HEK293 (cell line): ENCODE measurements around the gene USP8.

ENCODE experiments used
- BCL11B ChIP-seq: fragments of 450-650 bp; formaldehyde crosslinking; IDR thresholded peaks from 2 replicates; pipeline ENCODE4 v1.5.1; 2016; ENCODE audit warnings: low read depth, missing biosample characterization, missing genetic modification characterization
- ELK4 ChIP-seq: IDR thresholded peaks from 2 replicates; pipeline ENCODE4 v1.6.1; 2011; ENCODE audit warnings: mild to moderate bottlenecking, low read depth, low read length, borderline replicate concordance
- SETDB1 ChIP-seq: IDR thresholded peaks from one replicate; pipeline ENCODE4 v1.6.1; 2017; ENCODE audit warnings: mild to moderate bottlenecking, low read length, moderate library complexity, mixed read lengths; ENCODE audit not compliant: insufficient read length
- SP2 ChIP-seq: fragments of 450-650 bp; formaldehyde crosslinking; IDR thresholded peaks from 2 replicates; pipeline ENCODE4 v1.5.1; 2016; ENCODE audit warnings: missing biosample characterization, missing genetic modification characterization
- TCF7L2 ChIP-seq: IDR thresholded peaks from 2 replicates; pipeline ENCODE4 v1.6.1; 2011; ENCODE audit warnings: low read depth, mild to moderate bottlenecking, inconsistent platforms, low read length, moderate library complexity, borderline replicate concordance
- ZBTB17 ChIP-seq: fragments of 450-650 bp; formaldehyde crosslinking; IDR thresholded peaks from 2 replicates; pipeline ENCODE4 v1.5.1; 2016; ENCODE audit warnings: missing biosample characterization, missing genetic modification characterization
- ZBTB7A ChIP-seq: fragments of 450-650 bp; formaldehyde crosslinking; IDR thresholded peaks from 2 replicates; pipeline ENCODE4 v1.5.1; 2016; ENCODE audit warnings: low read depth, missing biosample characterization, missing genetic modification characterization
- ZNF426 ChIP-seq: fragments of 450-650 bp; formaldehyde crosslinking; IDR thresholded peaks from 2 replicates; pipeline ENCODE4 v1.5.1; 2017; ENCODE audit warnings: missing biosample characterization, missing genetic modification characterization, mild to moderate bottlenecking, inconsistent platforms, moderate library complexity
- ZSCAN18 ChIP-seq: fragments of 450-650 bp; formaldehyde crosslinking; IDR thresholded peaks from 2 replicates; pipeline ENCODE4 v1.5.1; 2016; ENCODE audit warnings: missing biosample characterization, missing genetic modification characterization
- ZSCAN4 ChIP-seq: fragments of 450-650 bp; formaldehyde crosslinking; IDR thresholded peaks from 2 replicates; pipeline ENCODE4 v1.5.1; 2017; ENCODE audit warnings: missing biosample characterization, missing genetic modification characterization
- TF ChIP-seq, protein P1 (sequence below): fragments of 450-650 bp; formaldehyde crosslinking; IDR thresholded peaks from 2 replicates; pipeline ENCODE4 v1.5.1; 2016; ENCODE audit warnings: missing biosample characterization, missing genetic modification characterization
- TF ChIP-seq, protein P2 (sequence below): fragments of 450-650 bp; formaldehyde crosslinking; IDR thresholded peaks from 2 replicates; pipeline ENCODE4 v1.5.1; 2016; ENCODE audit warnings: missing biosample characterization, missing genetic modification characterization
- TF ChIP-seq, protein P3 (sequence below): sonication (generic); formaldehyde crosslinking; IDR thresholded peaks from 2 replicates; pipeline ENCODE4 v1.8.1; 2022; ENCODE audit warnings: mild to moderate bottlenecking, moderate library complexity, missing genetic modification reagents

DNA sequence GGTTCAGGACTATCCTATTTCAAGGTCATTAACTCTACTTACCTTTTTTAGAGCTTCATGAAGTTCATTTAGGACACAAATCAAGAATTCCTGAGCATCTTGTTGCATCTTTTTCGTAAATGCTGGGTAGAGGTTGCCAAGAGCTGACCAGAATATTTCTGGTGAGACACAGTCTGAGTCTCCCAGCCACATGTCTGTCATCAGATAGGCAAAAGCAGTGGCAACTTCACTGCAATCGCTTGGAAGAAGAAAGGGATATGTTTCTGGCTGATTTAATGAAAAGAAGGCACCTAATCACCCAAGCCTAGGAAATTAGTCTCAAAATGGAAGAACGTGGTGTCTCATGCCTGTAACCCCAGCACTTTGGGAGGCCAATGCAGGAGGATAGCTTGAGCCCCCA is 119.4 kb downstream of the USP8 start:
- TF ChIP-seq ZNF426 (tag by site-specific recombination) (no peak), TCF7L2 (no peak), SETDB1 (no peak), ZBTB7A (no peak), ZBTB17 (tag by site-specific recombination) (no peak), ZSCAN4 (no peak), ZSCAN18 (tag by site-specific recombination) (no peak), SP2 (tag by site-specific recombination) (no peak), ELK4 (no peak), BCL11B (tag by site-specific recombination) (no peak)
- TF ChIP-seq, protein P1, sequence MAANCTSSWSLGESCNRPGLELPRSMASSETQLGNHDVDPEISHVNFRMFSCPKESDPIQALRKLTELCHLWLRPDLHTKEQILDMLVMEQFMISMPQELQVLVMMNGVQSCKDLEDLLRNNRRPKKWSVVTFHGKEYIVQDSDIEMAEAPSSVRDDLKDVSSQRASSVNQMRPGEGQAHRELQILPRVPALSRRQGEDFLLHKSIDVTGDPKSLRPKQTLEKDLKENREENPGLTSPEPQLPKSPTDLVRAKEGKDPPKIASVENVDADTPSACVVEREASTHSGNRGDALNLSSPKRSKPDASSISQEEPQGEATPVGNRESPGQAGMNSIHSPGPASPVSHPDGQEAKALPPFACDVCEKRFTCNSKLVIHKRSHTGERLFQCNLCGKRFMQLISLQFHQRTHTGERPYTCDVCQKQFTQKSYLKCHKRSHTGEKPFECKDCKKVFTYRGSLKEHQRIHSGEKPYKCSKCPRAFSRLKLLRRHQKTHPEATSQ (tag by site-specific recombination), result no peak
- TF ChIP-seq, protein P2, sequence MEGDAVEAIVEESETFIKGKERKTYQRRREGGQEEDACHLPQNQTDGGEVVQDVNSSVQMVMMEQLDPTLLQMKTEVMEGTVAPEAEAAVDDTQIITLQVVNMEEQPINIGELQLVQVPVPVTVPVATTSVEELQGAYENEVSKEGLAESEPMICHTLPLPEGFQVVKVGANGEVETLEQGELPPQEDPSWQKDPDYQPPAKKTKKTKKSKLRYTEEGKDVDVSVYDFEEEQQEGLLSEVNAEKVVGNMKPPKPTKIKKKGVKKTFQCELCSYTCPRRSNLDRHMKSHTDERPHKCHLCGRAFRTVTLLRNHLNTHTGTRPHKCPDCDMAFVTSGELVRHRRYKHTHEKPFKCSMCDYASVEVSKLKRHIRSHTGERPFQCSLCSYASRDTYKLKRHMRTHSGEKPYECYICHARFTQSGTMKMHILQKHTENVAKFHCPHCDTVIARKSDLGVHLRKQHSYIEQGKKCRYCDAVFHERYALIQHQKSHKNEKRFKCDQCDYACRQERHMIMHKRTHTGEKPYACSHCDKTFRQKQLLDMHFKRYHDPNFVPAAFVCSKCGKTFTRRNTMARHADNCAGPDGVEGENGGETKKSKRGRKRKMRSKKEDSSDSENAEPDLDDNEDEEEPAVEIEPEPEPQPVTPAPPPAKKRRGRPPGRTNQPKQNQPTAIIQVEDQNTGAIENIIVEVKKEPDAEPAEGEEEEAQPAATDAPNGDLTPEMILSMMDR (tag by site-specific recombination), result no peak
- TF ChIP-seq, protein P3, sequence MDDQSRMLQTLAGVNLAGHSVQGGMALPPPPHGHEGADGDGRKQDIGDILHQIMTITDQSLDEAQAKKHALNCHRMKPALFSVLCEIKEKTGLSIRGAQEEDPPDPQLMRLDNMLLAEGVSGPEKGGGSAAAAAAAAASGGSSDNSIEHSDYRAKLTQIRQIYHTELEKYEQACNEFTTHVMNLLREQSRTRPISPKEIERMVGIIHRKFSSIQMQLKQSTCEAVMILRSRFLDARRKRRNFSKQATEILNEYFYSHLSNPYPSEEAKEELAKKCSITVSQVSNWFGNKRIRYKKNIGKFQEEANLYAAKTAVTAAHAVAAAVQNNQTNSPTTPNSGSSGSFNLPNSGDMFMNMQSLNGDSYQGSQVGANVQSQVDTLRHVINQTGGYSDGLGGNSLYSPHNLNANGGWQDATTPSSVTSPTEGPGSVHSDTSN (CRISPR knock-in tag), result no peak
